A549 (cell line): ENCODE data around the gene MPPED2. TPM values are rescaled to one million over a fixed set of nuclear protein-coding genes. Genes with fewer than 3 reads are reported as not detected.

ENCODE experiments used
- ATAC-seq, 2 experiments: fragments of 200-7000 bp in 1 of 2; fragments of >200 bp in 1 of 2; cut with Nextera tagmentation in 1 of 2; cut with Tn5 transposase in 1 of 2; 3 replicates each; pipeline versions ENCODE4 v1.8.0 to v1.9.1; 2018 to 2020; ENCODE audit warnings: mild to moderate bottlenecking in 1 of 2, moderate library complexity in 1 of 2
- CTCF ChIA-PET: fragments of 300-600 bp; sonication (Branson Sonifier 250); formaldehyde crosslinking; extraction: SDS; loops from one replicate; lab custom pipeline; 2021; ENCODE audit warnings: antibody characterized with exemption, inconsistent platforms; lab: Yijun Ruan, JAX
- POLR2A ChIA-PET: fragments of 350-600 bp; formaldehyde crosslinking; extraction: SDS; loops from one replicate; lab custom pipeline; 2021; ENCODE audit warnings: antibody characterized with exemption, inconsistent platforms; lab: Yijun Ruan, JAX
- DNase-seq, 2 experiments: peaks; one replicate each; pipeline versions ENCODE4 v3.0.0 to v3.0.0-alpha.2; 2011 to 2016; ENCODE audit warnings: low read depth in 1 of 2, low spot score in 1 of 2
- FAIRE-seq: peaks from 2 replicates; lab custom pipeline; 2011; peaks lifted over from hg19 to GRCh38; lab: Jason Lieb, UNC
- H3K27ac ChIP-seq, 2 experiments: fragments of >200 bp; sonication (Bioruptor Twin); formaldehyde crosslinking; 3 replicates each; pipeline ENCODE4 v1.5.1; 2016 to 2017
- H3K4me1 ChIP-seq: fragments of >200 bp; sonication (Bioruptor Twin); formaldehyde crosslinking; 3 replicates; pipeline ENCODE4 v1.6.1; 2016
- H3K4me2 ChIP-seq: fragments of >200 bp; sonication (Bioruptor Twin); formaldehyde crosslinking; 3 replicates; pipeline ENCODE4 v1.6.1; 2016
- H3K4me3 ChIP-seq: fragments of >200 bp; sonication (Bioruptor Twin); formaldehyde crosslinking; 3 replicates; pipeline ENCODE4 v1.5.1; 2016
- H3K9me3 ChIP-seq: fragments of >200 bp; sonication (Bioruptor Twin); formaldehyde crosslinking; 3 replicates; pipeline ENCODE4 v1.6.1; 2016
- BHLHE40 ChIP-seq: IDR thresholded peaks from 2 replicates; pipeline ENCODE4 v1.6.1; 2012; ENCODE audit warnings: low read depth, low read length, inconsistent platforms
- CBX2 ChIP-seq: fragments of 200-600 bp; sonication (generic); IDR thresholded peaks from 2 replicates; pipeline ENCODE4 v1.6.1; 2016; ENCODE audit warnings: low read depth, mild to moderate bottlenecking, borderline replicate concordance
- CBX8 ChIP-seq: fragments of 200-600 bp; sonication (generic); IDR thresholded peaks from 2 replicates; pipeline ENCODE4 v1.6.1; 2016
- HOXA7 ChIP-seq: fragments of 250-450 bp; sonication (Bioruptor Pico); IDR thresholded peaks from 2 replicates; pipeline ENCODE4 v1.5.0; 2020; ENCODE audit warnings: mild to moderate bottlenecking, moderate library complexity
- HOXB5 ChIP-seq: fragments of 250-450 bp; sonication (Bioruptor Pico); IDR thresholded peaks from 2 replicates; pipeline ENCODE4 v1.5.0; 2020; ENCODE audit warnings: mild to moderate bottlenecking, moderate library complexity
- JUNB ChIP-seq: fragments of >200 bp; sonication (Bioruptor Twin); formaldehyde crosslinking; IDR thresholded peaks from 2 replicates; pipeline ENCODE4 v1.6.1; 2016
- KDM5A ChIP-seq: fragments of 200-600 bp; sonication (generic); IDR thresholded peaks from 2 replicates; pipeline ENCODE4 v1.6.1; 2016; ENCODE audit warnings: antibody characterized with exemption, mild to moderate bottlenecking
- MAZ ChIP-seq: fragments of 150-350 bp; IDR thresholded peaks from 2 replicates; pipeline ENCODE4 v1.6.1; 2014; ENCODE audit warnings: antibody characterized with exemption, low read depth, low read length, borderline replicate concordance
- MYC ChIP-seq: IDR thresholded peaks from 2 replicates; pipeline ENCODE4 v1.6.1; 2012; ENCODE audit warnings: mild to moderate bottlenecking, inconsistent platforms, low read length, improper control_type of control experiment, borderline replicate concordance
- POLR2A ChIP-seq: IDR thresholded peaks from 2 replicates; pipeline ENCODE4 v1.6.1; 2012; ENCODE audit warnings: mild to moderate bottlenecking, low read length
- RNF2 ChIP-seq: fragments of 200-600 bp; sonication (generic); IDR thresholded peaks from 2 replicates; pipeline ENCODE4 v1.6.1; 2016; ENCODE audit warnings: low read depth, mild to moderate bottlenecking, antibody characterized with exemption, moderate library complexity, borderline replicate concordance
- ZC3H11A ChIP-seq: fragments of 450-650 bp; IDR thresholded peaks from 2 replicates; pipeline ENCODE4 v1.6.1; 2014; ENCODE audit warnings: antibody characterized with exemption, mild to moderate bottlenecking
- WGBS: methylation state at CpG from one replicate; pipeline ENCODE4 v1.1.6; 2017; ENCODE audit errors: missing lambda C conversion rate; 5-methylcytosine and 5-hydroxymethylcytosine counted together
- polyA plus RNA-seq, 4 experiments: library from polyadenylated mRNA; depleted of rRNA in 3 of 4; stranded (reverse); fragments of >200 nt; fragmentation: RNase III in 1 of 4; extraction: RNeasy Plus Mini Kit Qiagen cat#74134 plus additional on column Dnase treatment in 1 of 4; gene quantifications; 2 replicates in 3 of 4; 3 replicates in 1 of 4; pipeline ENCODE4 v1.2.3, GENCODE V29; 2011 to 2017
- TF ChIP-seq, protein P1 (sequence below): fragments of 450-650 bp; IDR thresholded peaks from 2 replicates; pipeline ENCODE4 v1.6.1; 2014; ENCODE audit warnings: antibody characterized with exemption
- TF ChIP-seq, protein P2 (sequence below): IDR thresholded peaks from 2 replicates; pipeline ENCODE4 v1.6.1; 2012; ENCODE audit warnings: low read depth, borderline replicate concordance
- TF ChIP-seq, protein P3 (sequence below): IDR thresholded peaks from 2 replicates; pipeline ENCODE4 v1.6.1; 2012
- TF ChIP-seq, protein P4 (sequence below): IDR thresholded peaks from 2 replicates; pipeline ENCODE4 v1.6.1; 2012
- TF ChIP-seq, protein P5 (sequence below): fragments of >200 bp; sonication (Bioruptor Twin); formaldehyde crosslinking; IDR thresholded peaks from 3 replicates; pipeline ENCODE4 v1.5.1; 2016
- TF ChIP-seq, protein P6 (sequence below): fragments of 200-600 bp; sonication (generic); IDR thresholded peaks from 2 replicates; pipeline ENCODE4 v1.6.1; 2016; ENCODE audit warnings: antibody characterized with exemption, mild to moderate bottlenecking, moderate library complexity

Gene MPPED2
- polyA plus RNA-seq, 2 of the 4 experiments (the other 2 are of a cell fraction): not detected

DNA sequence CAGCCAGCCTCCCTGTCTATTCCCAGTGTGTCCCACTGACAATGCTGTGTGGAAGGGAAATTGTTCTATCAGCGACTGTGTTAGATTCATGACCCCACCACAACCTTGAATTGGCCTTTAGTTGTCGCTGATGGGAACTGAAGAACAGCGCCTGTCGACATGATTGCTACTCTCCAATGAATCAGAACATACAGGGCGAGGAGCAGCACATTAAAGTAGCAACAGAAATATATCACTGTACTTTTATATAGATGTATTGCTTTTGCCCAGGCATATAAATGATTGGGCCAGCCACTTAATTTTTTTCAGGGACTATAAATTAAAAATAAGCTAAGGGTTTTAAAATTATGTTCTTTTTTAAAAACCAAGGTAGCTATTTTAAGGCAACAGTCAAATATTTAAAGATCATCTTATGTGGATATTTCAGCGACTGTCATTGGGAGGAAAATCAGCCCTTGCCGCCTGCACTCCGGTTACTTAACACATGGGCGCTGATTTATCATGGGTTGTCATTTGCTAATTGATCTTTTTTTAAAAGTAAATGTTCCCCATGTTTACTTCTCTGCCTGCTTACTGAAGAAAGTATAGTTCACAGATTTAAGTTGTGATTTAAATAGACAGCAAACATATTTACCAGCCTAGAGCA is 221.2 kb downstream of the MPPED2 start:
- TF ChIP-seq, protein P1, sequence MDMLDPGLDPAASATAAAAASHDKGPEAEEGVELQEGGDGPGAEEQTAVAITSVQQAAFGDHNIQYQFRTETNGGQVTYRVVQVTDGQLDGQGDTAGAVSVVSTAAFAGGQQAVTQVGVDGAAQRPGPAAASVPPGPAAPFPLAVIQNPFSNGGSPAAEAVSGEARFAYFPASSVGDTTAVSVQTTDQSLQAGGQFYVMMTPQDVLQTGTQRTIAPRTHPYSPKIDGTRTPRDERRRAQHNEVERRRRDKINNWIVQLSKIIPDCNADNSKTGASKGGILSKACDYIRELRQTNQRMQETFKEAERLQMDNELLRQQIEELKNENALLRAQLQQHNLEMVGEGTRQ: no peak
- TF ChIP-seq, protein P2, sequence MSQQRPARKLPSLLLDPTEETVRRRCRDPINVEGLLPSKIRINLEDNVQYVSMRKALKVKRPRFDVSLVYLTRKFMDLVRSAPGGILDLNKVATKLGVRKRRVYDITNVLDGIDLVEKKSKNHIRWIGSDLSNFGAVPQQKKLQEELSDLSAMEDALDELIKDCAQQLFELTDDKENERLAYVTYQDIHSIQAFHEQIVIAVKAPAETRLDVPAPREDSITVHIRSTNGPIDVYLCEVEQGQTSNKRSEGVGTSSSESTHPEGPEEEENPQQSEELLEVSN: no peak
- no peak for TF ChIP-seq JUNB
- TF ChIP-seq, protein P3, sequence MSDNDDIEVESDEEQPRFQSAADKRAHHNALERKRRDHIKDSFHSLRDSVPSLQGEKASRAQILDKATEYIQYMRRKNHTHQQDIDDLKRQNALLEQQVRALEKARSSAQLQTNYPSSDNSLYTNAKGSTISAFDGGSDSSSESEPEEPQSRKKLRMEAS: no peak
- no peak for TF ChIP-seq HOXB5 (CRISPR knock-in tag)
- no peak for TF ChIP-seq HOXA7 (CRISPR knock-in tag)
- no peak for TF ChIP-seq MAZ
- no peak for TF ChIP-seq KDM5A
- no peak for TF ChIP-seq CBX8
- TF ChIP-seq, protein P4, sequence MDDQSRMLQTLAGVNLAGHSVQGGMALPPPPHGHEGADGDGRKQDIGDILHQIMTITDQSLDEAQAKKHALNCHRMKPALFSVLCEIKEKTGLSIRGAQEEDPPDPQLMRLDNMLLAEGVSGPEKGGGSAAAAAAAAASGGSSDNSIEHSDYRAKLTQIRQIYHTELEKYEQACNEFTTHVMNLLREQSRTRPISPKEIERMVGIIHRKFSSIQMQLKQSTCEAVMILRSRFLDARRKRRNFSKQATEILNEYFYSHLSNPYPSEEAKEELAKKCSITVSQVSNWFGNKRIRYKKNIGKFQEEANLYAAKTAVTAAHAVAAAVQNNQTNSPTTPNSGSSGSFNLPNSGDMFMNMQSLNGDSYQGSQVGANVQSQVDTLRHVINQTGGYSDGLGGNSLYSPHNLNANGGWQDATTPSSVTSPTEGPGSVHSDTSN: no peak
- TF ChIP-seq POLR2A: no peak
- TF ChIP-seq RNF2: no peak
- no peak for TF ChIP-seq BHLHE40
- TF ChIP-seq, protein P5, sequence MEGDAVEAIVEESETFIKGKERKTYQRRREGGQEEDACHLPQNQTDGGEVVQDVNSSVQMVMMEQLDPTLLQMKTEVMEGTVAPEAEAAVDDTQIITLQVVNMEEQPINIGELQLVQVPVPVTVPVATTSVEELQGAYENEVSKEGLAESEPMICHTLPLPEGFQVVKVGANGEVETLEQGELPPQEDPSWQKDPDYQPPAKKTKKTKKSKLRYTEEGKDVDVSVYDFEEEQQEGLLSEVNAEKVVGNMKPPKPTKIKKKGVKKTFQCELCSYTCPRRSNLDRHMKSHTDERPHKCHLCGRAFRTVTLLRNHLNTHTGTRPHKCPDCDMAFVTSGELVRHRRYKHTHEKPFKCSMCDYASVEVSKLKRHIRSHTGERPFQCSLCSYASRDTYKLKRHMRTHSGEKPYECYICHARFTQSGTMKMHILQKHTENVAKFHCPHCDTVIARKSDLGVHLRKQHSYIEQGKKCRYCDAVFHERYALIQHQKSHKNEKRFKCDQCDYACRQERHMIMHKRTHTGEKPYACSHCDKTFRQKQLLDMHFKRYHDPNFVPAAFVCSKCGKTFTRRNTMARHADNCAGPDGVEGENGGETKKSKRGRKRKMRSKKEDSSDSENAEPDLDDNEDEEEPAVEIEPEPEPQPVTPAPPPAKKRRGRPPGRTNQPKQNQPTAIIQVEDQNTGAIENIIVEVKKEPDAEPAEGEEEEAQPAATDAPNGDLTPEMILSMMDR: no peak
- no peak for TF ChIP-seq CBX2
- no peak for TF ChIP-seq ZC3H11A
- TF ChIP-seq, protein P6, sequence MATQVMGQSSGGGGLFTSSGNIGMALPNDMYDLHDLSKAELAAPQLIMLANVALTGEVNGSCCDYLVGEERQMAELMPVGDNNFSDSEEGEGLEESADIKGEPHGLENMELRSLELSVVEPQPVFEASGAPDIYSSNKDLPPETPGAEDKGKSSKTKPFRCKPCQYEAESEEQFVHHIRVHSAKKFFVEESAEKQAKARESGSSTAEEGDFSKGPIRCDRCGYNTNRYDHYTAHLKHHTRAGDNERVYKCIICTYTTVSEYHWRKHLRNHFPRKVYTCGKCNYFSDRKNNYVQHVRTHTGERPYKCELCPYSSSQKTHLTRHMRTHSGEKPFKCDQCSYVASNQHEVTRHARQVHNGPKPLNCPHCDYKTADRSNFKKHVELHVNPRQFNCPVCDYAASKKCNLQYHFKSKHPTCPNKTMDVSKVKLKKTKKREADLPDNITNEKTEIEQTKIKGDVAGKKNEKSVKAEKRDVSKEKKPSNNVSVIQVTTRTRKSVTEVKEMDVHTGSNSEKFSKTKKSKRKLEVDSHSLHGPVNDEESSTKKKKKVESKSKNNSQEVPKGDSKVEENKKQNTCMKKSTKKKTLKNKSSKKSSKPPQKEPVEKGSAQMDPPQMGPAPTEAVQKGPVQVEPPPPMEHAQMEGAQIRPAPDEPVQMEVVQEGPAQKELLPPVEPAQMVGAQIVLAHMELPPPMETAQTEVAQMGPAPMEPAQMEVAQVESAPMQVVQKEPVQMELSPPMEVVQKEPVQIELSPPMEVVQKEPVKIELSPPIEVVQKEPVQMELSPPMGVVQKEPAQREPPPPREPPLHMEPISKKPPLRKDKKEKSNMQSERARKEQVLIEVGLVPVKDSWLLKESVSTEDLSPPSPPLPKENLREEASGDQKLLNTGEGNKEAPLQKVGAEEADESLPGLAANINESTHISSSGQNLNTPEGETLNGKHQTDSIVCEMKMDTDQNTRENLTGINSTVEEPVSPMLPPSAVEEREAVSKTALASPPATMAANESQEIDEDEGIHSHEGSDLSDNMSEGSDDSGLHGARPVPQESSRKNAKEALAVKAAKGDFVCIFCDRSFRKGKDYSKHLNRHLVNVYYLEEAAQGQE: no peak
- no peak for TF ChIP-seq MYC
- DNase-seq (no peak), ATAC-seq (no peak), FAIRE-seq (no peak)
- no peaks in the 10 kb centered on the region for H3K9me3 ChIP-seq
- ChIA-PET CTCF (no interaction called here), POLR2A (no interaction called here)
- H3K27ac ChIP-seq: no peak overlapping the region
- H3K4me1 ChIP-seq: no peaks in the 10 kb centered on the region
- 39% methylated on average over 9 of the region's 9 CpGs for WGBS
- no peak overlapping the region for H3K4me2 ChIP-seq
- no peak overlapping the region for H3K4me3 ChIP-seq
